Stimulated activated CD4-positive, alpha-beta T cell treated with anti-CD3 and anti-CD28 coated beads, Interleukin-1b, Interleukin-23, amount 100 ng/mL, for 4 hours (primary cell): ENCODE measurements around the gene PCDH9.

Experiments used
- DNase-seq, 2 donors: peaks; one replicate each; pipeline ENCODE4 v3.0.0-alpha.2; 2020; ENCODE audit warnings: low read depth in 2 of 2

Gene PCDH9

DNA sequence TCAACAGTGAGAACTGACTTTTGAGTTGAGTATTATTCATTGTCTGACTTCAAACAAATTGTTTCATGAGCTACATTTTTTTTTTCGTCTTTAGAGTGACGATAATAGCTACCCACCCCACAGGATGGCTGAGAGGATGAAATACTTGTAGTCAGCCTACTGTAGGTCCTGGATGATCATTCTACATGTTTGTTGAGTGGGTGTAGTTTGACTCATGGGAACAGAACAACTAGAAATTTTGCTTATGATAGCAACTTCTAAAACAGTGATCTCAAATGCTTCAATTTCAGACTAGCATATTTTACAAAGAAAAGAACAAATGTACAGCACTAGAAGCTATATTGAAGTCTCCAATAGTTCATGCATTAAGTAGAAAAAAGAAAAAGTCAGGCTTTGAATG, 651.8 kb downstream of the PCDH9 start:
- DNase-seq = no peak

DNA sequence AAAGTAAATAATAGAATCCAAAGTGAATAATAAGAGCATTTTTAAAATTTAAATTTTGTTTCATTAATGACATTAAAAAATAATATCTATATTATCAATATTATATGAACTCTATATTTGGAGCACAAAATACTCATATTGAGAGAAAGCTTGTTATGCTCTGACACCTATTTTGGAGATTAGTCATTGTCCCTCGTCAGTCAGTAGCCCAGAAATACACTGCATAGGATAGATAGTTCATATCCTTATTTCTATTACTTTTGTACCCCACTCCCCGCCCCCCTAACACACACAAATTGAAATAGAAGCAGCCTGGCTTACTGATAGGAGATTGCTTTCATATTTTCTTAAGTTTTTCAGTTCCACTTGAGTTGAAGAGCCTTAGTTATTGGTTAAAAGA, 652.8 kb downstream of the PCDH9 start:
- no peak for DNase-seq

DNA sequence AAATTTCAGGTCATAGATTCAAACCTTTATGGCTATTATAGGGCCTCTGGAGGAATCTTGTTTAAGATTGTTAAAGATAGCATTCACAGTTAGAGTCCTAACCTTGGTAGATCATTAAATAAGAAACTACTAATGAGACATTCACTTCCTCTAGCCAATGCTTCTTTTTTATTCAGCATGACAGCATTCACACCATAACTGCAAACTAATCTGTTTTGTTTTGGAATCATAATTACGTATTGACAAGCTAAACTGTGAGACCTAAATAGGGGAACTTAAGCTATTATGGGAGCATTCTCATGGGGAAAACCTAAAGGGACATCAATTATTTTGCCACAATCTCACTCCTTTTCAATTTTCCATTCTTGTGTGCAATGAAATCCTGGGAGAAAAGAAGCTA, 653.8 kb downstream of the PCDH9 start:
- no peak for DNase-seq

DNA sequence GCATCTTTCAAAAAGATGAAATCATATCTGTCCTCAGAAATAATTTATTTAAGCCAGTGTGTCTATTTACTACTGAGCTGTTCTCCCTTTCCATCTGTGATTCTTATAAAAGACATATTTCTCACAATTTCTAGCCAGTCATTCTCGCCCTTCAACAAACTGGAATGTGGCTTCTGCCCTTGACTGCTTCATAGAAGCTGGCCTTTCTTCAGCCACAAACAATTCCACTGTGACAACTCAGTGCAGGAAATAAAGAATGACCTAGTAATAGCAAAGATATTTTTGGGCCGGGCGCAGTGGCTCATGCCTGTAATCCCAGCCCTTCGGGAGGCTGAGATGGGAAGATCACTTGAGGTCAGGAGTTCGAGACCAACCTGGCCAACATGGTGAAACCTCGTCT, 655.5 kb downstream of the PCDH9 start:
- no peak for DNase-seq

DNA sequence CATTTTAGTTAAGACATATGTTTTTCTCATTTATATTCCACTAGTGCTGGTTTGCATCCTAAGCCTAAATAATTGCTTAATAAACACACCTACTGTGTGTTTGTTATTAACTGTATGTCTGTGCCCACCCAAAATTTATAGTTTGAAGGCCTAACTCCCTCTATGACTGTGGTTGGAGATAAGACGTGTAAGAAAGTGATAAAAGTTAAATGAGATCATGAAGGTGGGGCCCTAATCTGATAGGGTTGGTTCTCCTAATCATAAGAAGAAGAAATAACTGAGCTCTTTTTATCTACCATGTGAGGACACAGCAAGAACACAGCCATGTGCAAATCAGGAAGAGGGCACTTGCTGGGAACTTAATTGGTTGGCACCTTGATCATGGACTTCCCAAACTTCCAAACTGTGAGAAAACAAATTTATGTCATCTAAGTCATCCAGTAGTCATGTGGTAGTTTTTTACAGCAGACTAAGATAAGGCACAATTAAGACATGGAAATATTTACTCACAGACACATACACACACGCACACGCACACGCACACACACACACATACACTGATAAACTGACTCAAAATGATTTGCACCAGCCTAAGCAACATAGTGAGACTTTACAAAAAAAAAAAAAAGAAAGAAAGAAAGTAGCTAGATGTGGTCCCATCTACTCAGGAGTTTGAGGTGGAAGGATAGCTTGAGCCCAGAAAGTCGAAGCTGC, 662.1 kb downstream of the PCDH9 start:
- no peak for DNase-seq

DNA sequence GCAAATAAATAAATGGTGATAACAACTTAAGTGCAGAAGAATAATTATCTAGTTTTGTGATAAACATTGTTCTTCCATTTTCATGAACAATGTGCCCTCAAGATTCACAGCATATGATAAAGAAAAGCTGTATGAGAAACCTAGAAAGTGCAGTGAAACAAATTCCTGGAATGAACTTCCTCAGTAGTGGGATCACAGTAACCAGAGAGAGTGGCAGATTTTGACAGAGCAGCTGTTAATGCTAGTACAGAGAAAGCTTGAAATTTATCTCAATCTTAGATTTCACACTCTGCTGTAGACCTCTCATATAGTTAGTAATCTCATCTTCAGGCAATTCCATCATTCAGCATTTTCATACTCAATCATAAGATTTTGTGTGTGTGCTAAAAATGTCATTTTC, 664.9 kb downstream of the PCDH9 start:
- no peak for DNase-seq

DNA sequence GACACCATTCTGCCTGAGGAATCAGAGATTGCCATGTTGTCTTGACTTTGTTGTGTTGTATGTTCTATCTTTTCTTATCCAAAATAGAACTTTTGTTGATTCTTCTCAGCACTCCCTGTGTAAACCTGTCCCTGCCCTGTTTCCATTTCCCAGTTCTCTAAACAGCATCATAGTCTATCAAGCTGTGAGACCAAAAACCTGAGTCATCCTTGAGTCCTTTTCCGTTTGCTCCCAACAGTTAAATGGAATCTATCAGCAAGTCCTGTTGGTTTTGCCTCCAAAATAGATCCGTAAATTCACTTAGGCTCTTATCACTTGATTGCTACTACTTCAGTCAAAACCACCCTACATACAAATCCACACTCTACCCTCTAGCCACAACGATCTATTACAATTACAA, 667.1 kb downstream of the PCDH9 start:
- DNase-seq = no peak

DNA sequence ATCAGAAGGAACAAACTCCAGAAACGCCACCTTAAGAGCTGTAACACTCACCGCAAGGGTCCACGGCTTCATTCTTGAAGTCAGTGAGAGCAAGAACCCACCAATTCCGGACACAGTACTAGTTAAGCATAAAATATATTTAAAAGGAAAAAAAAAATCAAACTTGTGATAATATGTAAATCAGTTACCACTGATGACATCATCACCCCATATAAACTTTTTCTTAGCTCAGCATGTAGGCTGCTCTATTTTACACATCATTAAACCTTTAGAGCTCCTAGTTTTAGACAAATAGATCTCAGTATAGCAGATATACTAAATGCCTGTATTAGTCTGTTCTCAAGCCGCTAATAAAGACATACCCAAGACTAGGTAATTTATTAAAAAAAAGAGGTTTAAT, 668.1 kb downstream of the PCDH9 start:
- no peak for DNase-seq

DNA sequence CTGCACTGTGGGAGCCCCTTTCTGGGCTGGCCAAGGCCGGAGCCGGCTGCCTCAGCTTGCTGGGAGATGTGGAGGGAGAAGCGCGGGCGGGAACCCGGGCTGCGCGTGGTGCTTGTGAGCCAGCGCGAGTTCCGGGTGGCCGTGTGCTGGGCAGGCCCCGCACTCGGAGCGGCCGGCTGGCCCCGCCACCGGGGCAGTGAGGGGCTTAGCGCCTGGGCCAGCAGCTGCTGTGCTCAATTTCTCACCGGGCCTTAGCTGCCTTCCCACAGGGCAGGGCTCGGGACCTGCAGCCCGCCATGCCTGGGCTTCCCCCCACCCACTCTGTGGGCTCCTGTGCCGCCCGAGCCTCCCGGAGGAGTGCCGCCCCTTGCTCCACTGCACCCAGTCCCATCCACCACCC, 669.1 kb downstream of the PCDH9 start:
- DNase-seq = no peak

DNA sequence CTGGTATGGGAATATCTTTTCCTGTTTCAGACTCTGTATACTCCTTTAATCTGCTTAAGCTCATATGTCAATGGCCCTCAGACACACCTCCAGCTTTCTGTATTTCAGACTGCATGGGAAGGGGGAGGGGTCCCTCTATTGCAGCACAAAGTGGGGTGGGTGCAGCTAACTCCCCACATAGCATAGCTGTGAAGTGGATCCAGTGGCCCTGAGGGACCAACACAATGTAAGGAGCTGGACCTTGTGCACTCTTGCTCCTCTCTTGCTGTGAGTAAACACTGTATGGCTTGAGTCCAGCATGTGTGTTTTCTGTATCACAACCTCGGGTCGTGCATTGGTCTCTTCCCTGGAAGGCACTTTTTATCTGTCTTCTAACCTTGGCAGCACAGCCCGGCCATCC, 669.9 kb downstream of the PCDH9 start:
- no peak for DNase-seq

DNA sequence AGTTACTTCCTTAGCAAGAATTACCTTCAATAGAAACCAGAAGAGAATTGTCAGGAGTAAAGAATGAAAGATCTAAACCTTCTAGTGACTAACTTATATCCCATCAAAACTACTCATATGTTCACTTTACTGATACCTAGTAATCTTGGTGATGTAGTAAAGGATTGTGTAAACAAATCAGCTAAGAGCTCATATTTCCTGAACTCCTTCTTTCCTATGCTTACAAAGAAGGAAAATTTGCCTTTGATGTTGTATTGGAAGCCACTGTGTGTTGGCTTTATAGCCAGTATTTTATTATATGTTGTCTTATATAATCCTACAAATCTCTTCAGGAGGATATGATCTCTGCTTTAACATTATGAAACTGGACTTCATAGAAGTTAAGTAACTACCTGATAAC, 671.0 kb downstream of the PCDH9 start:
- no peak for DNase-seq

DNA sequence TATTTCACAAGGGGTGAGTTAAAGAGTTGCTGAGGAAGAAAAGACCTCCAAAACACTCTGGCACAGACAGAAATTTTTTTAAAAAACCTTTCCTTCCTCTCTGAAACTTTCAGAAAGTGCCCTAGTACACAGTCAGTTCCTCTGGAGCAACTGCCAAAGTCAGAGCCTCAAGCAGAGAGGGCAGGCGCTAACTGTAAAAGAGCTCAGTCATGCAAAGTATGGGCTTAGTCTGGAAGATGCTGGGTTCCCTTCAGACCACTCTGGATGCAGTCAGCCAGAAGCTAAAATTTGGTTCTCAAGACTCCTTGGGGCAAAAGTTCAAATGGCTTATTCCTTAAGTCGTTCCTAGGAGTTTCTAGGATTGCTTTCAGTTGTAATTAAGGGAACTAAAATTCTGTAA, 671.6 kb downstream of the PCDH9 start:
- no peak for DNase-seq

DNA sequence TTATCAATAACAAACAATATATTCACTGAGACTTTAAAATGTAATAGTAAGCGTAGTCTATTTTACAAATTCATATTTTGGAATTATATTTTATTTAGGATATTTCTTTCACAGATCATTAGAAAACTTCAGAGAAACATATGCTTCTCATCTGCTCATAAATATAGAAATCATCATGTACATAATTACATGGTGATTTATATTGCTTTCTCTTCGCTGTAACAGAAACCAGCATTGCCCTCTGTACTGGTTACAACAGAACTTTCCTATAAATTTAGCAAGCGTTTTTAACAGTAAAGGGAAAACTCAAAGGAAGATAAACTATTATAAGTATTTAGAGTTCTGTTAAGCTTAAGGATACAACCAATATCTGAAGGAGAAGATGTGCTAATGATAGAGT, 672.8 kb downstream of the PCDH9 start:
- DNase-seq = no peak

DNA sequence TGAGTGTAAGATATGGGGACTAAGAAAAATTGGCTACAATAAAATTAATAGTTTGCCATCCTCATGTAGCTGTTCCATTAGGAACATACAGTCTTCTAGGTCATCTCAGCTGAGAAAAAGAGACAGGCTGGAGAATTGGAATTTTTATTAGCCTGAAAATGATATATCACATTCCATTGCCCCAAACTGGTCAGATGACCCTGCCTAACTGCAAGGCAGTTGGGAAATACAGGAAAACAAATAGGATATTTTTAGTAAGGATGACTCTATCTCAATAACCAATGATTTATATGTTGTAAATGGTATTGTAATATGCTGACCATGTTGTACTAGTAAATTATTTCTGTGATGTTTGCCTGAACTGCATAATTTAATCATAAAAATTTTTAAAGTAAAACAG, 673.8 kb downstream of the PCDH9 start:
- no peak for DNase-seq

DNA sequence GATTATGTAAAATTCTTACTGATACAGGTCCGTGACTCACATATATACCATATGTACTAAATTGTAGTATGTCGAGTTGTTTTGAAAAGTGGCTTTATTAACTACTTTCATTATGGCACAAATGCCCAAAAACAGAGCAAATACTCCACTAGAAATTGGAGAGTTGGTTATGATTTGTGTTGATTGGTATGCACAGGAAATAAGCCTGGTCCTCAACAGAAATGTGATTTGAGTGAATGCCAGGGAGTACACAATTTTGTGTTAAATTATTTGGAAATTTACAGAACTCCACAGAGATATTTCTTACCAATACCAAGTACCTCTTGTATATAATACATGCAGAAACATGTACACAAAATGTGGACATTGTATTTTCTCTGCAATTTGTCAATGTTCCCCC, 676.7 kb downstream of the PCDH9 start:
- no peak for DNase-seq

DNA sequence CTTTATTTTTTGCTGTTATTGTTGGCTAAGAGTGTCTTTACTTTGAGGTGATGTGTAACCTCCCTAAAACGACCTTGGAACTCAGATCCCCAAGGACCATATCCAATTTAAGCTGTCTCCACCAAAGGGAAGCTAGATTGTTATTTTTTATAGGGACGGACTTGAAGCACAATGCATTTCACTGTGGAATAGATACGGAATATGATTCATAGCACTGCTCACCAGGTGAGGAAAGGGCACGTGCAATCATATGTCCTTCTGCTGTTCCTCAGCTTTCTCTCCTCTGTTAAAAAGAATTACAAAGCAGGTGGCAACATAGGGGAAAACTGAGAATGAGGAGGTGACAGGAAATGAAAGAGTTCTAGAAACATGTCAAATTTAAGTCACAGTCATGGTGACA, 679.0 kb downstream of the PCDH9 start:
- no peak for DNase-seq

DNA sequence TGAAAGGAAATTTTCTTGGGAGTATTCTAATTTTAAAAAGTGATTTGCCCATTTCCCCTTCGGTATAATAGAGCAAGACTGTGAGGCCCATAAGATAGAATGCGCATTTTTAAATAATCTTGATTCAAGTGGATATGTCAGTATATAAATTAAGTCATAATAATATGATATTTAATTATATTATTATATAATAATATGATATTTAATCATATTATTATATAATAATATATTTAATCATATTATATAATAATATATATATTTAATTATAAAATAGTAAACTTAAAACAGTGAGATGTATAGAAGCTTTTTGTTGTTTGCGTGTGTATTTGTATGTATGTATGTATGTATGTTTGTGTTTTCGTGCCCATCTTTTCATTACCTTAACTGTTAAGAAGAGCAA, 682.5 kb downstream of the PCDH9 start:
- no peak for DNase-seq

DNA sequence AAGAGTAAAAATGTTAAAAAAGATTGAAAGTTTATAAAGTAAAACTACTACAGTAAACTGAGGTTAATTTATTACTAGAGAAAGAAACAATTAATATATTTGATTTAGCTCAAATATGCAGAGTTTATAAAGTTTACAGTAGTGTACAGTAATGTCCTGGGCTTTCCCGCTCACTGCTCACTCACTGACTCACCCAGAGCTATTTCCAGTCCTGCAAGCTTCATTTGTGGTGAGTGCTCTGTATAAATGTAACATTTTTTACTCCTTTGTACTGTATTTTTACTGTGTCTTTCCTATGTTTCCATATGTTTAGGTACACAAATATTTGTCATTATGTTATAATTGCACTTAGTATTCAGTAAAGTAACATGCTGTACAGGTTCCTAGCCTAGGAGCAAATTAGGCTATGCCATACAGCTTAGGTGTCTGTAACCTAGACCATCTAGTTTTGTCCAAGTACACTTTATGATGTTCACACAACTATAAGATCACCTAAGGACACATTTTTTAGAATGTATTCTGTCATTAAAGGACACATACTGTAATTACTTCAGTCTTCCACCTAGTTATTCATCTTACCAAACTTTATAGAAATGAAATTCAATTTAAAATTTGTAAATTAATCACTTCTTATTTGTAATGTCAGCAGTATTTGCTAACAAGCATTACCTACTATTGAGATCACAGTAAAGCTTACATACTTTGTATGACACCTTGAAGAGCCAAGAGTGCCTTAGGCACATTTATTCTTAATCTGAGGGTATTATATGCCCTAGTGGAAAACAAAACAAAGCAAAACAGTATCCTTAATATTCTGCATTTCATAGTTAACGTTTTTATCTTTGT, 683.4 kb downstream of the PCDH9 start:
- no peak for DNase-seq

DNA sequence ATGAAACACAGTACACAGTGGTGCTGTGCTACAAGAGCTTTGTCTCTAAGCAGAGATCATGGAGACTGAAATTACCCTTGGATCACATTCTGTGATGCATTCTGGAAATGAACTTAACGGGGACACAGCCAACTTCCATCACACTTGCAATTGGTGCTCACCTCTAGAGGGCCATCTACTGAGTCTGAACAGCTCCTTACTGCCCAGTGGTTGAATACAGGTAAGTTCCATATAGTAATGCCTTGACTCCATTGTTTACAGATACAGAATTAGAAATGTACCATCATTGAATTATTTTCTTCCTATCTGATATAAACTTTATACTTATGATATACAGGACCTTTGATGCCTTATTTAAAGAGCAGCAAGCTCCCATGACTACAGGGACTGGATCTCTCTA, 686.4 kb downstream of the PCDH9 start:
- no peak for DNase-seq

DNA sequence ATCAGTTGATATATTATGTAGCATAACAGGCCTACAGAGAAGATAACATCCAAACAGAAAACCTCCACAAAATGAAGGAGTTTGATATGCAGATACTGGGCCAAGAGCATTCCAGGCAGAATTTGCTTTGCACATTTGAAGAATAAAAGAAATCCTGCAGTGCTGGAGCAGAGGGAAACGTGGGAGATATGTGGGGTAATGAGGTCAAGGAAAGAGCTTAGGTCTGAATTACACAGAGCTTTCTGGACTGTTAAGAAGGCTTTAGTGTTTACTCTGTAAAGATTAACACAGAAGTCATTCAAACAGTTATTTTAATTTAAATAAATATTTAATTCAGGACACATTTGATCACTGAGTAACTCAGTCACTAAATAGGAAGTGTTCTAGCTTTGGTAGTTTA, 692.7 kb downstream of the PCDH9 start:
- DNase-seq = no peak

DNA sequence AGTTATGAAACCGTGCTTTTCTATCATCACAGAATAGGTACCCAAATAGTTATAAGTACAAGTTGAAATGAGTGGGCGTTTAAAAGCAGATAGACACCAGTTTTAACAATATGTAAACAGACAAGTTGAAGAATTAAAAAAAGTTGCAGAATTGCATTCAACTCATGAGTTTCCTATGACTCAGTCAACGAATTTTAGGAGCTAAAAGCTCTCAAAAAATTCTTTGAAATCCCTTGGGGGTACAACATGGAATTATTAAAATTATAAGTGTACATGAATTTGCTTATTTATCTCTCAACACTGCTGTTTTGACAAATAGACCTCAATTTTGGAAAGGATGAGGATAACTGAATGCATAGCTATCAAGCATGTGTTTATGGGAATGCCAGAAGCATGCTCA, 693.4 kb downstream of the PCDH9 start:
- DNase-seq = no peak

DNA sequence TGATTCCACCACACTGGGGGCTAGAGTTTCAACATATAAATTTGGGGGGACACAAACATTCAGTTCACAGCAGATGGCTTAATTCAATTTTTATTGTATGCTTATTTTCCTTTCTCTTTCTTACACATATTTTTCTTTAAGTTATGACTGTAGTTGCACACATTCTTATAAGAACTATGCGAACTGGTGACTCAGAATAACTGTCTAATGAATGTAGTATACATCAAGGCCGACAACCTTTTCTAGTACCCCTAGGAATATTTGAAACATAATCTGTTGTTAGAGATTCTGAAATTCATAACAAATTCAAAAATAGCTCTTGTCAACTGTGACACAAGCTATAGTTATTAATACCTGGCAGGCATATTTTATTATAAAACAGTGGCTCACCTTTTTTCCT, 695.6 kb downstream of the PCDH9 start:
- no peak for DNase-seq

DNA sequence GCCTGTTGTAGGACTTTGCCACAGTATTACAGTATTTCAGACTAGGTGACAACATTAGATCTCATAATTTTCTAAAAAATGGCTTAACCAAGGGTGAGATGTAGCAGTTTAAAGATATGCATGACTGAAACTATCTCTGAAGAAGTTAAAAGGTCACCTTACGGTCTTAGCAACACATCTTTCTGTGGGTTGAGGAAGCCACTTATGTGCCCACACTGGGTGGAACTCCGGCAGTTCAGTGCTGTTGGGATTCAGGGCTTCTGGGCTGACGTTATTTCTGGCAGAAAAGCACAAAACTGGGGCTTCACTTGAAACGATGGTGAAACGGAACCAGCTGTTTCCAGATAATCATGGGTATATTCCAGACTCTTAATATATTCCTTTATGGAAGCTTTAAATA, 697.3 kb downstream of the PCDH9 start:
- no peak for DNase-seq

DNA sequence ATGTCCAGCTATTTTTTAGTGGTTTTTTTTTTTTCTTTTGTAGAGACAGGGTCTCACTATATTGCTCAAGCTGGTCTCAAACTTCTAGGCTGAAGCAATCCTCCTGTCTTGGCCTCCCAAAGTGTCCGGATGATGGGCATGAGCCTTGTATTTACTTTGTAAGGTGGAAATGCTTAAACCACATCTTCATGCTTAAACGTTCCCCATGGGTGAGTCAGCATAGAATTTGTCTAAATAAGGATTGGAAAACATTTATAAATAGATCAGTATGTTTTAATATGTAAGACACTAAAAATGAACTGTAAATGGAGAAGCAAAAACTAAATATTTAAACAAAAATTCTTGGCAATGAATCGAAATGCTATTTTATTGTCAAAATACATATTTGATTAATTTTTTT, 698.0 kb downstream of the PCDH9 start:
- no peak for DNase-seq
